Activated T-helper 1 cell treated with anti-CD3 and anti-CD28 coated beads, Interleukin-12 subunit alpha, Interleukin-12 subunit beta, Interleukin-2, Interleukin-4 antibody, amounts not matched to agents 30 ng/mL and 10 ng/mL and 1 ng/mL, durations not matched to agents 14 hours and 24 hours and 36 hours (primary cell): ENCODE measurements around the gene WFDC13. TPM values are rescaled to one million over a fixed set of nuclear protein-coding genes. Genes with fewer than 3 reads are reported as not detected.
A peak's percentile ranks its signal among the peaks of the same experiment; 100 is the strongest.

Experiments used
- DNase-seq: peaks from one replicate; pipeline ENCODE4 v3.0.0; 2021; ENCODE audit warnings: low spot score
- H3K27ac Mint-ChIP-seq: one replicate; pipeline ENCODE4 v1.8.0; 2021; ENCODE audit warnings: mild to moderate bottlenecking, mixed read lengths
- H3K27me3 Mint-ChIP-seq: one replicate; pipeline ENCODE4 v1.8.0; 2022; ENCODE audit warnings: mild to moderate bottlenecking, moderate library complexity, mixed read lengths; ENCODE audit not compliant: insufficient read depth
- H3K36me3 Mint-ChIP-seq: one replicate; pipeline ENCODE4 v1.8.0; 2021; ENCODE audit warnings: low read depth, mixed read lengths
- H3K4me1 Mint-ChIP-seq: one replicate; pipeline ENCODE4 v1.8.0; 2021; ENCODE audit warnings: low read depth, mixed read lengths
- H3K4me3 Mint-ChIP-seq: one replicate; pipeline ENCODE4 v1.8.0; 2021; ENCODE audit warnings: mild to moderate bottlenecking, moderate library complexity, mixed read lengths
- H3K9me3 Mint-ChIP-seq: one replicate; pipeline ENCODE4 v1.8.0; 2021; ENCODE audit warnings: mixed read lengths
- intact Hi-C: fragments of 100-400 bp; cut with micrococcal nuclease; formaldehyde crosslinking; loops from one replicate; pipeline ENCODE4 v1.15.1; 2024
- total RNA-seq: library from RNA; stranded (reverse); gene quantifications from 2 replicates; pipeline ENCODE4 v1.2.3, GENCODE V29; 2022

Gene WFDC13
- total RNA-seq, 1 donor from 2014 or later = not detected

DNA sequence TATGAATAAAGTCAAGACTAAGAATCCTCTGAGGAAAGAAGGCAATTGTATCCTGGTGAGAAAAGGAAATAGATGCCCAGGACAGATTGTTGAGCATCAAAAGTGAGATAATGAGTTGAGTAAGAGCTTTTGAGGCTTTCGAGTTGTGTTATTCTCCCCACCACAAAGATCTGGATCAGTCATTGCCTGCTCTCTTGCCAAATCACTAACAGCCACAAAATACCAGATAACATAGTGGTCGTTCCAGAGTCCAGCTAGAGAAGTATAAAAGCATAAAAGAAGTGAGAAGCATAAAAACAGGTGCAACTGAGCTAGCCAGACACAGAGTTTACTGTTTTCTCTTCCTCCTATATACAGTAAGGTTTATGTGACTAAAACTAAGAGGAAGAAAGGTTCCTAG lies 25.2 kb downstream of the WFDC13 start:
- H3K27ac Mint-ChIP-seq = no peak overlapping the region
- peaks cover 20% of the 10 kb centered on the region for H3K27me3 Mint-ChIP-seq
- intact Hi-C loops = no loop called here
- H3K4me1 Mint-ChIP-seq = no peaks in the 10 kb centered on the region
- no peaks in the 10 kb centered on the region for H3K36me3 Mint-ChIP-seq
- no peak for DNase-seq
- peaks cover 16% of the 10 kb centered on the region for H3K9me3 Mint-ChIP-seq
- no peak overlapping the region for H3K4me3 Mint-ChIP-seq

DNA sequence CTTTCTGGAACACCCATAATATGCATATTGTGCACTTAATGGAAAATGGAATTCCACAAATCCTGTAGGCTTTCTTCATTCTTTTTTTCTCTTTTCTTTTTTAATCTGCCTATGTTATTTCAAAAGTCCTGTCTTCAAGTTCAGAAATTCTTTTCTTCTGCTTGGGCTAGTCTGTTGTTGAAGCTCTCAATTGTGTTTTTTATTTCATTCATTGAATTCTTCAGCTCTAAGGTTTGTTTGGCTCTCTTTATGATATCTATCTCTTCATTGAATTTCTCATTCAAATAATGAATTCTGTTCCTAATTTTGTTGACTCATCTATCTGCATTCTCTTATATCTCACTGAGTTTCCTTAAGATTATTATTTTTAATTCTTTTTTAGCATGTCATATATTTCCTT lies 30.4 kb downstream of the WFDC13 start:
- H3K36me3 Mint-ChIP-seq = no peaks in the 10 kb centered on the region
- peaks cover 30% of the 10 kb centered on the region for H3K9me3 Mint-ChIP-seq
- H3K27me3 Mint-ChIP-seq = peaks cover 5% of the 10 kb centered on the region
- no peak overlapping the region for H3K27ac Mint-ChIP-seq
- intact Hi-C loops = no loop called here
- H3K4me3 Mint-ChIP-seq = no peak overlapping the region
- no peak for DNase-seq
- no peaks in the 10 kb centered on the region for H3K4me1 Mint-ChIP-seq

DNA sequence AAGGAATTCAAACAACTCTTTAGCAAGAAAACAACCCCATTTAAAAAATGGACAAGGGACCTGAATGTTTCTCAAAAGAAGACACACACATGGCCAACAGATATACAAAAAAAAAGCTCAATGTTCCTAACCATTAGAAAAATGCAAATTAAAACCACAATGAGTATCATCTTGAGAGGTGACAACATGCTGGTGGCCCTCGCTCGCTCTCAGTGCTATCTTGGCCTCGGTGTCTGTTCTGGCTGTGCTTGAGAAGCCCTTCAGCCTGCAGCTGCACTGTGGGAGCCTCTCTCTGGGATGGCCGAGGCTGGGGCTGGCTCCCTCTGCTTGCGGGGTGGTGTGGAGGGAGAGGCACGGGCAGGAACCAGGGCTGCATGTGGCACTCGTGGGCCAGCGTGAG lies 33.7 kb downstream of the WFDC13 start:
- Mint-ChIP-seq H3K27me3 (peaks cover 13% of the 10 kb centered on the region), H3K36me3 (no peaks in the 10 kb centered on the region), H3K4me1 (no peaks in the 10 kb centered on the region), H3K27ac (no peak overlapping the region), H3K4me3 (no peak overlapping the region), H3K9me3 (peaks cover 24% of the 10 kb centered on the region)
- no peak for DNase-seq
- intact Hi-C loops = no loop called here

DNA sequence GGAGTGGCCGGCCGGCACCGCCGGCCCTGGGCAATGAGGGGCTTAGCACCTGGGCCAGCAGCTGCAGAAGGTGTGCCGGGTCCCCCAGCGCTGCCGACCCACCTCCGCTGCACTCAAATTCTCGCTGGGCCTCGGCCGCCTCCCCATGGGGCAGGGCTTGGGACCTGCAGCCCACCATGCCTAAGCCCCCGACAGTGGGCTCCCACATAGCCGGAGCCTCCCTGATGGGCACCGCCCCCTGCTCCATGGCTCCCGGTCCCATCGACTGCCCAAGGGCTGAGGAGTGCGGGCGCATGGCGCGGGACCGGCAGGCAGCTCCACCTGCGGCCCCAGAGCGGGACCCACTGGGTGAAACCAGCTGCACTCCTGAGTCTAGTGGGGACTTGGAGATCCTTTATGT lies 34.1 kb downstream of the WFDC13 start:
- intact Hi-C loops = no loop called here
- peaks cover 16% of the 10 kb centered on the region for H3K27me3 Mint-ChIP-seq
- no peak overlapping the region for H3K27ac Mint-ChIP-seq
- peaks cover 21% of the 10 kb centered on the region for H3K9me3 Mint-ChIP-seq
- no peak overlapping the region for H3K4me3 Mint-ChIP-seq
- no peaks in the 10 kb centered on the region for H3K4me1 Mint-ChIP-seq
- H3K36me3 Mint-ChIP-seq = no peaks in the 10 kb centered on the region
- no peak for DNase-seq

DNA sequence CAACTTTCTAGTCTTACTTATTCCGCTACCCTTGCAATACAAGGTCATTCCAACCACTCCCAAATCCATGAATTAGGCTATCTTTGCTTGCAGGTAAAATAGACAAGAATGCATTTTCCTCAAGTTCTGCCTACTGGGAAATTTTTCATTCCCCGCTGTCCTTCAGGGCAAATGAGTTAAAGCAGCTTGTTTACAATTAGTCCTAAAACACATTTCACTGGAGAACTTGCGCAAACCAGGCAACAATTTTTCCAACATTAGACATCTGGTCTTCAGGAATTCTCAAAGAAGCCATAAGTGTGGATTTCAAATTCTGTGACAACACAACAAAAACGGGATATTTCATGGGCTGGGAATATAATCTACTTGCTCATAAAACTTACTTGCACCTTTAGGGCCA lies 40.8 kb downstream of the WFDC13 start:
- no peak for DNase-seq
- H3K9me3 Mint-ChIP-seq = no peaks in the 10 kb centered on the region
- H3K27ac Mint-ChIP-seq = no peak overlapping the region
- H3K36me3 Mint-ChIP-seq = no peaks in the 10 kb centered on the region
- no peaks in the 10 kb centered on the region for H3K4me1 Mint-ChIP-seq
- H3K4me3 Mint-ChIP-seq = no peak overlapping the region
- peaks cover 27% of the 10 kb centered on the region for H3K27me3 Mint-ChIP-seq
- intact Hi-C loops = no loop called here

DNA sequence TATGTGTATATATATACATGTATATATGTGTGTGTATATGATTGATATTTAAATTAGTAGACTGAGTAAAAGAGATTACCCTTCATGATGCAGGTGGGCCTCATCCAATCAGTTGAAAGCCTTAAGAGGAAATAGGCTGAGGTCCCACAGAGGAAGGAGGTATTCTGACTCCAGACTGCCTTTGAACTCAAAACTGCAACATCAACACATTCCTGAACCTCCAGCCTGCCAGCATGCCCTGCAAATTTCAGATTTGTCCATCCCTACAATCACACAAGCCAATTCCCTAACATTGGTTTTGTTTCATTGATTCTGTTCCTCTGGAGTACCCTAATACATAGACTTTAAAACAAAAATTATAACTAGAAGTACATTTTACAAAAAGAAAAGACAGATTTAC lies 43.2 kb downstream of the WFDC13 start:
- no peak for DNase-seq
- Mint-ChIP-seq H3K4me3 (no peak overlapping the region), H3K27ac (no peak overlapping the region), H3K27me3 (peaks cover 21% of the 10 kb centered on the region), H3K36me3 (no peaks in the 10 kb centered on the region), H3K4me1 (no peaks in the 10 kb centered on the region), H3K9me3 (no peaks in the 10 kb centered on the region)
- intact Hi-C loops = no loop called here

DNA sequence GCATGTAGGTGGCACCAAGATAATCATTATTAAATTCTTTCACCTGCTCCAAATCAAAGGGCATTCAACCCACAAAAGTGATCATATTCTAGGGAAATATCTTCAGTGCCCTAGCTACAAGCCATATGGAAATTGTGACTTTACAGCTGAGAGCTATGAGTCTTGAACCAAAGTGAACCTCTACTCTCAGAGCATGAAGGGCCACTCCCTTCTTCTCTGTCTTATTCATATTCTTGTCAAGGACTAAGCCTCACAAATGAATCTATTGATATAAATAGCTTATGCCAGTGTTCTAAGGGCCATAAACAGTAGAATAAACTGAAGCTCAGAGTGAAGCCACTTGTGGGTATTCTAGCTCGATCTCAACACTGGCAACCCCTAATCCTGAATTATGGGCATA lies 49.9 kb downstream of the WFDC13 start:
- H3K27ac Mint-ChIP-seq = peak overlapping the region; percentile 31
- H3K27me3 Mint-ChIP-seq = peaks cover 16% of the 10 kb centered on the region
- no peak overlapping the region for H3K4me3 Mint-ChIP-seq
- peaks cover 9% of the 10 kb centered on the region for H3K9me3 Mint-ChIP-seq
- no peak for DNase-seq
- peaks cover 2% of the 10 kb centered on the region for H3K36me3 Mint-ChIP-seq
- H3K4me1 Mint-ChIP-seq = peaks cover 17% of the 10 kb centered on the region
- intact Hi-C loops = loop anchor here (1.0 to 10.0 kb wide), 4 partner anchors 39 to 781 kb away; partner anchors contain the start of genes DNTTIP1, MATN4, RBPJL and WFDC3

DNA sequence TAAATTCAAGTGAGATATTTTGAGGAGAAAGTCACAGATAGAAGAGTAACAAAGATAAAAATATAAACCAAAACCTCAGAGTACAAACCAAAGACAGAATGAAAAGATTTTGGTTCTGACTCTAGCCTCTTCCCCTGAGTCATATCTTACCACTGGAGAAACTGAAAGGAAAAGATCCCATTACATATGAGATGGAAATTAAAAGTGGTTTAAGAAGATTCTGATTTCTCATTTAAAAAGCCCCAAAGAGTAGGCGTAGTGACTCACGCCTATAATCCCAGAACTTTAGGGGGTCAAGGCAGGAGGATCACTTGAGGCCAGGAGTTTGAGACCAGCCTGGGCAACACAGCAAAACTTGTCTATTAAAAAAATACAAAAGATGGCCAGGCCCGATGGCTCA lies 50.9 kb downstream of the WFDC13 start:
- Mint-ChIP-seq H3K27ac (peak overlapping the region; percentile 85), H3K4me3 (no peak overlapping the region)
- intact Hi-C loops = loop anchor here (1.0 to 10.0 kb wide), 4 partner anchors 38 to 782 kb away; partner anchors contain the start of genes DNTTIP1, MATN4, RBPJL and WFDC3

DNA sequence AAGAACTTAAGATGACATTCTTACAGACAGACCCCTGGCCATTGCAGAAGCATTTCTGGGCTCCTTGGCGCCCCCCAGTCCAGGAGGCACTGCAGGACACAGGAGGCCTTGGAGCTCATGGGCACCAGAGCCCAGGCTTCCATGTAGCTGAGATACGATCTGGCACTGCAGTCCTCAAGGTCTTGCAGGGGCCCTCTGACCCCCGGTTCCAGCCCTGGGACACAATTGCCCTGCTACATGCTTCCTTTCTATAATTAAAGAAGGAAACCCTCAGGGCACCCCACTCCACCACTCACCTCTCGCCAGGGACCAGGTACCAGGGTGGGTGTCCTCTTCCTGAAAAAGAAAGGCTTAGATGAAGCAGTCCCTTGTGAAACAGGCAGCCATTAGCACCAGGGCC lies 56.3 kb downstream of the WFDC13 start:
- Mint-ChIP-seq H3K4me3 (no peak overlapping the region), H3K27me3 (peaks cover 13% of the 10 kb centered on the region), H3K36me3 (no peaks in the 10 kb centered on the region), H3K9me3 (peaks cover 9% of the 10 kb centered on the region), H3K27ac (no peak overlapping the region), H3K4me1 (no peaks in the 10 kb centered on the region)
- no peak for DNase-seq
- intact Hi-C loops = loop anchor here (10.0 kb wide), 1 partner anchor 453 kb away; the partner anchor contains the start of genes MATN4 and RBPJL

More for the DNA sequence above, 50.9 kb downstream of the WFDC13 start:
- H3K4me1 Mint-ChIP-seq = peaks cover 17% of the 10 kb centered on the region
- peaks cover 2% of the 10 kb centered on the region for H3K36me3 Mint-ChIP-seq
- peaks cover 9% of the 10 kb centered on the region for H3K9me3 Mint-ChIP-seq
- peaks cover 7% of the 10 kb centered on the region for H3K27me3 Mint-ChIP-seq
- DNase-seq = no peak

Other genes starting within 250 kb of the WFDC13 start
- not detected in 2 replicates for gene WFDC2, start 232.3 kb upstream of the WFDC13 start, total RNA-seq
- not detected in 2 replicates for gene SPINT3, start 186.4 kb upstream of the WFDC13 start, total RNA-seq
- not detected in 2 replicates for gene WFDC6, start 162.6 kb upstream of the WFDC13 start, total RNA-seq
- not detected in 2 replicates for gene EPPIN, start 154.6 kb upstream of the WFDC13 start, total RNA-seq
- gene WFDC8, start 122.8 kb upstream of the WFDC13 start, total RNA-seq = not detected in 2 replicates
- not detected in 2 replicates for gene WFDC10A, start 72.3 kb upstream of the WFDC13 start, total RNA-seq
- not detected in 2 replicates for gene WFDC9, start 70.8 kb upstream of the WFDC13 start, total RNA-seq
- not detected in 2 replicates for gene WFDC11, start 31.8 kb upstream of the WFDC13 start, total RNA-seq
- not detected in 2 replicates for gene WFDC10B, start 3.0 kb downstream of the WFDC13 start, total RNA-seq
- not detected in 2 replicates for gene SPINT4, start 20.3 kb downstream of the WFDC13 start, total RNA-seq
- not detected in 2 replicates for gene WFDC3, start 89.8 kb downstream of the WFDC13 start, total RNA-seq
- 35.6 and 40.1 TPM in 2 replicates for gene DNTTIP1, start 89.9 kb downstream of the WFDC13 start, total RNA-seq
- 114 and 118 TPM in 2 replicates for gene UBE2C, start 110.6 kb downstream of the WFDC13 start, total RNA-seq
- gene TNNC2, start 125.3 kb downstream of the WFDC13 start, total RNA-seq = not detected in 2 replicates
- 0.75 and 1.1 TPM in 2 replicates for gene SNX21, start 131.8 kb downstream of the WFDC13 start, total RNA-seq
- gene ACOT8, start 155.4 kb downstream of the WFDC13 start, total RNA-seq = 26.5 and 27.2 TPM in 2 replicates
- gene ZSWIM3, start 155.6 kb downstream of the WFDC13 start, total RNA-seq = 5.8 and 6.2 TPM in 2 replicates
- gene ZSWIM1, start 179.2 kb downstream of the WFDC13 start, total RNA-seq = 7.5 and 7.8 TPM in 2 replicates
- 0.59 and 1.1 TPM in 2 replicates for gene SPATA25, start 185.6 kb downstream of the WFDC13 start, total RNA-seq
- 1.9 and 3.4 TPM in 2 replicates for gene NEURL2, start 189.2 kb downstream of the WFDC13 start, total RNA-seq
- gene CTSA, start 189.3 kb downstream of the WFDC13 start, total RNA-seq = 43.0 and 46.9 TPM in 2 replicates
- 1.5 and 1.9 TPM in 2 replicates for gene PLTP, start 210.1 kb downstream of the WFDC13 start, total RNA-seq
- gene PCIF1, start 232.6 kb downstream of the WFDC13 start, total RNA-seq = 27.9 and 28.5 TPM in 2 replicates